GM12873 (cell line): ENCODE data around the gene STKLD1.

Experiments used
- TF ChIP-seq, protein P1 (sequence below): IDR thresholded peaks from 2 replicates; pipeline ENCODE4 v1.5.1; 2012; ENCODE audit warnings: low read depth, mild to moderate bottlenecking, moderate library complexity, low read length, control low read depth; ENCODE audit not compliant: insufficient read depth; ENCODE audit errors: missing control alignments

Gene STKLD1

GRCh38 chr9:133347515-133347984 lies 28.6 kb upstream of the STKLD1 start:
- TF ChIP-seq, protein P1, sequence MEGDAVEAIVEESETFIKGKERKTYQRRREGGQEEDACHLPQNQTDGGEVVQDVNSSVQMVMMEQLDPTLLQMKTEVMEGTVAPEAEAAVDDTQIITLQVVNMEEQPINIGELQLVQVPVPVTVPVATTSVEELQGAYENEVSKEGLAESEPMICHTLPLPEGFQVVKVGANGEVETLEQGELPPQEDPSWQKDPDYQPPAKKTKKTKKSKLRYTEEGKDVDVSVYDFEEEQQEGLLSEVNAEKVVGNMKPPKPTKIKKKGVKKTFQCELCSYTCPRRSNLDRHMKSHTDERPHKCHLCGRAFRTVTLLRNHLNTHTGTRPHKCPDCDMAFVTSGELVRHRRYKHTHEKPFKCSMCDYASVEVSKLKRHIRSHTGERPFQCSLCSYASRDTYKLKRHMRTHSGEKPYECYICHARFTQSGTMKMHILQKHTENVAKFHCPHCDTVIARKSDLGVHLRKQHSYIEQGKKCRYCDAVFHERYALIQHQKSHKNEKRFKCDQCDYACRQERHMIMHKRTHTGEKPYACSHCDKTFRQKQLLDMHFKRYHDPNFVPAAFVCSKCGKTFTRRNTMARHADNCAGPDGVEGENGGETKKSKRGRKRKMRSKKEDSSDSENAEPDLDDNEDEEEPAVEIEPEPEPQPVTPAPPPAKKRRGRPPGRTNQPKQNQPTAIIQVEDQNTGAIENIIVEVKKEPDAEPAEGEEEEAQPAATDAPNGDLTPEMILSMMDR: no peak

- TF ChIP-seq, protein P1: no peak
These were observed 28.0 kb upstream of the STKLD1 start, which contains the start of the genes MED22 and RPL7A for GRCh38 chr9:133347985-133348717. TSS of gene MED22 (minus strand) at chr9:133348131. CDS start at chr9:133346662, 1,469 bp downstream. TSS of gene RPL7A (plus strand) at chr9:133348218. CDS start at chr9:133348244, 26 bp downstream.

- TF ChIP-seq, protein P1: no peak
These were observed 27.2 kb upstream of the STKLD1 start for GRCh38 chr9:133348718-133349573.

GRCh38 chr9:133349965-133350616 lies 26.1 kb upstream of the STKLD1 start:
- TF ChIP-seq, protein P1: no peak

DNA sequence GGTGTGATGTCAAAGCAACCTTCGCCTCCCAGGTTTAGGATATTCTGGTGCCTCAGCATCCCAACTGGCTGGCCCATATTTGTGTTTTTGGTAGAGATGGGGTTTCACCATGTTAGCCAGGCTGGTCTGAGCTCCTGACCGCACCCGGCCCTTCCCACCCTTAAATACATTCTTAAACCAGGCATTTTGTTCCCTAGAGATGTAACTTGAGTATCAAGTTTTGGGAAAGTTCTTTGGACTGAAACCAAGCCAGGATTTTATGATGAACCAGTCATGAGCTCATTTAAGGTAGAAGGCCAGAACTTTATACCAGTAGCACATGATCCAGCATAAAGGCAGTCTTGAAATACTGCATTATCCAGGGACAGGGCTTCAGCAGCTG lies 24.6 kb upstream of the STKLD1 start:
- TF ChIP-seq, protein P1: no peak

- TF ChIP-seq, protein P1: peak; percentile 81
These were observed 24.1 kb upstream of the STKLD1 start for GRCh38 chr9:133351908-133352634.
